Nephron (organoid): ENCODE data around the gene HABP4.

ENCODE experiments used
- H3K27ac Mint-ChIP-seq, 3 experiments: 2 replicates each; pipeline ENCODE4 v1.8.0; 2020; ENCODE audit warnings: mixed read lengths in 3 of 3, mild to moderate bottlenecking in 2 of 3, moderate library complexity in 1 of 3
- H3K27me3 Mint-ChIP-seq: 2 replicates; pipeline ENCODE4 v1.8.0; 2021; ENCODE audit warnings: low read depth, mild to moderate bottlenecking, moderate library complexity, mixed read lengths
- H3K36me3 Mint-ChIP-seq: 2 replicates; pipeline ENCODE4 v1.8.0; 2020; ENCODE audit warnings: low read depth, mixed read lengths
- H3K4me1 Mint-ChIP-seq: 2 replicates; pipeline ENCODE4 v1.8.0; 2020; ENCODE audit warnings: mixed read lengths
- H3K4me3 Mint-ChIP-seq, 3 experiments: 2 replicates each; pipeline ENCODE4 v1.8.0; 2020; ENCODE audit warnings: mild to moderate bottlenecking in 3 of 3, mixed read lengths in 3 of 3, moderate library complexity in 2 of 3
- H3K9me3 Mint-ChIP-seq: 2 replicates; pipeline ENCODE4 v1.8.0; 2020; ENCODE audit warnings: mixed read lengths
- TF ChIP-seq, protein P1 (sequence below), 3 experiments: fragments of 200-600 bp; sonication (generic); IDR thresholded peaks; one replicate each; pipeline ENCODE4 v1.5.0; 2021; ENCODE audit warnings: antibody characterized with exemption in 3 of 3; ENCODE audit not compliant: unreplicated experiment in 3 of 3

HABP4 gene

DNA sequence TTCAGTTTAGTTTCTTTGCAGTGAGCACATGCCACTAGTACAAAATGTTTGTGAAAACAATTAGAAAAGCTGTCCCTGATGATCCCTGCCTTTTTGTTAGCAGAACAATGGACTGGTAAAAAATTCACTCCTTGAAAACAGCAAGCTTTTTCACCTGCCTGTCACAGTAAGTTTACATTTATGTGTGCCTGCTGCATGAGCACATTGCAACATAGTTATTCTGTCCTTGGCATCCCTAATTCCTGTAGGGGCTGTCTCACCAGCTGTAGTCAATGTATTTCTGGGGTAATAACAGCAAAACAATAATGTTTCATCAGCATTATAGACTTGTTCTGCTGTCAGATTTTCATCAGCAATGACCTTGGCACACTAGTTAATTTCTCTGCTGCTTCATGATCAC lies 20.2 kb upstream of the HABP4 start:
- no peak overlapping the region for H3K4me3 Mint-ChIP-seq
- H3K27me3 Mint-ChIP-seq, result peaks cover 4% of the 10 kb centered on the region
- no peaks in the 10 kb centered on the region for H3K36me3 Mint-ChIP-seq
- TF ChIP-seq, protein P1, sequence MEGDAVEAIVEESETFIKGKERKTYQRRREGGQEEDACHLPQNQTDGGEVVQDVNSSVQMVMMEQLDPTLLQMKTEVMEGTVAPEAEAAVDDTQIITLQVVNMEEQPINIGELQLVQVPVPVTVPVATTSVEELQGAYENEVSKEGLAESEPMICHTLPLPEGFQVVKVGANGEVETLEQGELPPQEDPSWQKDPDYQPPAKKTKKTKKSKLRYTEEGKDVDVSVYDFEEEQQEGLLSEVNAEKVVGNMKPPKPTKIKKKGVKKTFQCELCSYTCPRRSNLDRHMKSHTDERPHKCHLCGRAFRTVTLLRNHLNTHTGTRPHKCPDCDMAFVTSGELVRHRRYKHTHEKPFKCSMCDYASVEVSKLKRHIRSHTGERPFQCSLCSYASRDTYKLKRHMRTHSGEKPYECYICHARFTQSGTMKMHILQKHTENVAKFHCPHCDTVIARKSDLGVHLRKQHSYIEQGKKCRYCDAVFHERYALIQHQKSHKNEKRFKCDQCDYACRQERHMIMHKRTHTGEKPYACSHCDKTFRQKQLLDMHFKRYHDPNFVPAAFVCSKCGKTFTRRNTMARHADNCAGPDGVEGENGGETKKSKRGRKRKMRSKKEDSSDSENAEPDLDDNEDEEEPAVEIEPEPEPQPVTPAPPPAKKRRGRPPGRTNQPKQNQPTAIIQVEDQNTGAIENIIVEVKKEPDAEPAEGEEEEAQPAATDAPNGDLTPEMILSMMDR (IDR thresholded peaks at IDR 0.05; ENCODE audit: unreplicated experiment in 3 of 3), result no peak
- H3K4me1 Mint-ChIP-seq, result no peaks in the 10 kb centered on the region
- no peaks in the 10 kb centered on the region for H3K9me3 Mint-ChIP-seq
- no peak overlapping the region for H3K27ac Mint-ChIP-seq

DNA sequence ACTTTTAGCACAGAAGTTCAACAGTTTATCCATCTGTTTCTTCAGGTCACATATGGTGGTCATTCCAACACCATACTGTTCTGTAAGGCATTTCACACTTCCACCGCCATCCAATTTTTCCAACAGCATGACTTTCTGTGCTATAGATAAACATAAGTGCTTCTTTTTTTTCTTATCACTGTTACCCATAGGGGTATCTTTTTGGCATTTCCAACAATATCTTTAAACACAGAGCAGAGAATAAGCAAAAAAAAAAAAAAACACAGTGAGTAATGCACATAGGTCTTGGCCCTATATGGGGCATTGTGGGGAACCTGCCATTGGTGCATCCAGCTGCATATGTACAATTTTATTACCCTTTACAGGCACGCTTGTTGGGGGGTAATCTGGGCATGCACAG lies 19.6 kb upstream of the HABP4 start:
- H3K4me1 Mint-ChIP-seq, result no peaks in the 10 kb centered on the region
- TF ChIP-seq, protein P1 (IDR thresholded peaks at IDR 0.05; ENCODE audit: unreplicated experiment in 3 of 3), result no peak

DNA sequence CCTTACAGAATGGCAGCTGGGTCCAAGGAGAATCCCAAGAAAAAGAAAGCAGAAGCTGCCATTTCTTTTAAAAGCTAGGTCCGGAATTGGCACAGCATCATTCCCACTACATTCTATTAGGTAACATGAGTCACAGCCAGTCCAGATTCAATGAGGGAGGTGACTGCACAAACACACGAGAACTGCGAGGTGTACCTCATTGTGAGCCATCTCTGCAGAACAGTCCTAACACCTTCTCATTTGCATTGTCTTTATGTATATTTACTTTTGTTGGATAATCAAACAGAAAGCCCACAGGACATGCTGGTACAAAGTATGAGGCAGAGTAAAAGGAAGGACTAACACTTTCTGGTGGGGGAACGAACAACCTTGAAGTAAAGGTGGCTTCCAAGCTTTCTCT lies 14.6 kb upstream of the HABP4 start:
- H3K4me1 Mint-ChIP-seq, result no peaks in the 10 kb centered on the region
- H3K9me3 Mint-ChIP-seq, result no peaks in the 10 kb centered on the region
- TF ChIP-seq, protein P1 (IDR thresholded peaks at IDR 0.05; ENCODE audit: unreplicated experiment in 3 of 3), result no peak
- no peaks in the 10 kb centered on the region for H3K27me3 Mint-ChIP-seq
- H3K36me3 Mint-ChIP-seq, result no peaks in the 10 kb centered on the region
- no peak overlapping the region for H3K27ac Mint-ChIP-seq
- no peak overlapping the region for H3K4me3 Mint-ChIP-seq

More for the DNA sequence above, 19.6 kb upstream of the HABP4 start:
- H3K27ac Mint-ChIP-seq, result no peak overlapping the region
- H3K36me3 Mint-ChIP-seq, result no peaks in the 10 kb centered on the region
- no peak overlapping the region for H3K4me3 Mint-ChIP-seq
- peaks cover 4% of the 10 kb centered on the region for H3K27me3 Mint-ChIP-seq
- H3K9me3 Mint-ChIP-seq, result no peaks in the 10 kb centered on the region

DNA sequence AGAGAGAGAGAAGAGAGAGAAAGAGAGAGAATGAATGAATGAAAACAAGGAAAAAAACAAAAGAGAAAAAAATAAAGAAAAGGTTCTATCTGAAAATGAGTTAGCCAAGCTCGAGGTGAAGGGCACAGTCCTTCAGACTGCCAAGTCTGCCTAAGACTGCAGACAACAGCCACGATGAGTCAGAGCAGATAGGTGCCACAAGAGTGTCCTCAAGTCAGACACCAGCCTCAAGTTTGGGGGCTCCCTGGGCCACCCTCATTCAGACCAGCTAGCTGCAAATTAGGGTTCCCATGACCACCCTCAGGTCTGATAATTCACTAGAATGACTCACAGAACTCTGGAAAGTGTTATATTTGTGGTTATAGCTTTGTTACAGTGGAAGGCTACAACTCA lies 13.9 kb upstream of the HABP4 start:
- H3K4me1 Mint-ChIP-seq, result no peaks in the 10 kb centered on the region

DNA sequence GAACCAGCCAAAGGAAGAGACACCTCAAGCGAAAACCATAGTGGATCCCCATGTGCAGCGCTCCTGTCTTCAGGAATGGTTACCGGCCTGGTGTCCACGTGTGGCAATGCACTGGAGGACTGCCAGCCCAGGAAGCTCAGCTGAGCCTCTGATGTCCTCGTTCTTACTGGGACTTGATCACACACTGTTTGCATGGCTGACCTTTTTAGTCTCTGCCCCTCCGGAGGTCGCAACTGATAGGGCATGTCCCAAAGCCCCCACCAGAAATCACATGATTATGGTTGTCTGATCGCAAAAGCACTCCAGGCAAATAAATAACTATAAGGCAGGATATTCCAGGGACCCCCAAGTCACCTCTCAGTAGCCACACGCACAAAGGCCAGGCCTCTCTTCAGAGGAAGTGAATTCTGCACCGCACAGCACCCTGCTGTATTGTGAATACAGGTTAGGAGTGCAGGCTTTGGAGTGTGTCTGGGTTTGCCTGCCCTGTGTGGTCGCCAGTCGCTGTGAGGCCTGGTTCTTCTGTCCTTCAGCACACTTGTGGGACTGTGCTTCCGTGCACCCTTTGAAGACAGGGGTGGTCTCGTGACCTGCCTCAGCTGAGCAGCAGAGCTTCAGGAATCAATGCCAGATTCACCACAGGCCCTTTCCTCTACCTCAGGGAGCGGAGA lies 13.4 kb upstream of the HABP4 start:
- Mint-ChIP-seq H3K4me3 (no peak overlapping the region), H3K27me3 (no peaks in the 10 kb centered on the region), H3K4me1 (no peaks in the 10 kb centered on the region), H3K36me3 (no peaks in the 10 kb centered on the region), H3K9me3 (no peaks in the 10 kb centered on the region), H3K27ac (no peak overlapping the region)
- TF ChIP-seq, protein P1 (IDR thresholded peaks at IDR 0.05; ENCODE audit: unreplicated experiment in 3 of 3), result no peak

More for the DNA sequence above, 13.9 kb upstream of the HABP4 start:
- Mint-ChIP-seq H3K9me3 (no peaks in the 10 kb centered on the region), H3K36me3 (no peaks in the 10 kb centered on the region), H3K27me3 (no peaks in the 10 kb centered on the region), H3K4me3 (no peak overlapping the region), H3K27ac (no peak overlapping the region)
- TF ChIP-seq, protein P1 (IDR thresholded peaks at IDR 0.05; ENCODE audit: unreplicated experiment in 3 of 3), result no peak

DNA sequence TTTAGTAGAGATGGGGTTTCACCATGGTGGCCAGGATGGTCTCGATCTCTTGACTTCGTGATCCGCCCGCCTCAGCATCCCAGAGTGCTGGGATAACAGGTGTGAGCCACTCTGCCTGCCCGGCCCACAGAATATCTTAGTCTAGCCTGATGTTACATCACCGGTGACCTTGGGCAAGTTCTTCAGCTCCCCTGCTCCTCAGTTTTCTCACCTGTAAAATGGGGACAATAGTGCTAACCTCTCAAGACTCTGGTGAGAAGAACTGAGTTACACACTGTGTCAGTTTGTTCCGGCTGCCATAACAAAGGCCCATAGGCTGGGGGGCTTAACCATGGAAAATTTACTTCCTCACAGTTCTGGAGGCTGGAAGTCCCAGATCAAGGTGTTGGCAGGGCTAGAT lies 12.5 kb upstream of the HABP4 start:
- no peaks in the 10 kb centered on the region for H3K4me1 Mint-ChIP-seq
- no peak overlapping the region for H3K27ac Mint-ChIP-seq
- H3K9me3 Mint-ChIP-seq, result no peaks in the 10 kb centered on the region
- H3K27me3 Mint-ChIP-seq, result no peaks in the 10 kb centered on the region
- no peak overlapping the region for H3K4me3 Mint-ChIP-seq
- TF ChIP-seq, protein P1 (IDR thresholded peaks at IDR 0.05; ENCODE audit: unreplicated experiment in 3 of 3), result no peak
- no peaks in the 10 kb centered on the region for H3K36me3 Mint-ChIP-seq
